ENCODE measurements around the gene CYSRT1.

Gene CYSRT1

DNA sequence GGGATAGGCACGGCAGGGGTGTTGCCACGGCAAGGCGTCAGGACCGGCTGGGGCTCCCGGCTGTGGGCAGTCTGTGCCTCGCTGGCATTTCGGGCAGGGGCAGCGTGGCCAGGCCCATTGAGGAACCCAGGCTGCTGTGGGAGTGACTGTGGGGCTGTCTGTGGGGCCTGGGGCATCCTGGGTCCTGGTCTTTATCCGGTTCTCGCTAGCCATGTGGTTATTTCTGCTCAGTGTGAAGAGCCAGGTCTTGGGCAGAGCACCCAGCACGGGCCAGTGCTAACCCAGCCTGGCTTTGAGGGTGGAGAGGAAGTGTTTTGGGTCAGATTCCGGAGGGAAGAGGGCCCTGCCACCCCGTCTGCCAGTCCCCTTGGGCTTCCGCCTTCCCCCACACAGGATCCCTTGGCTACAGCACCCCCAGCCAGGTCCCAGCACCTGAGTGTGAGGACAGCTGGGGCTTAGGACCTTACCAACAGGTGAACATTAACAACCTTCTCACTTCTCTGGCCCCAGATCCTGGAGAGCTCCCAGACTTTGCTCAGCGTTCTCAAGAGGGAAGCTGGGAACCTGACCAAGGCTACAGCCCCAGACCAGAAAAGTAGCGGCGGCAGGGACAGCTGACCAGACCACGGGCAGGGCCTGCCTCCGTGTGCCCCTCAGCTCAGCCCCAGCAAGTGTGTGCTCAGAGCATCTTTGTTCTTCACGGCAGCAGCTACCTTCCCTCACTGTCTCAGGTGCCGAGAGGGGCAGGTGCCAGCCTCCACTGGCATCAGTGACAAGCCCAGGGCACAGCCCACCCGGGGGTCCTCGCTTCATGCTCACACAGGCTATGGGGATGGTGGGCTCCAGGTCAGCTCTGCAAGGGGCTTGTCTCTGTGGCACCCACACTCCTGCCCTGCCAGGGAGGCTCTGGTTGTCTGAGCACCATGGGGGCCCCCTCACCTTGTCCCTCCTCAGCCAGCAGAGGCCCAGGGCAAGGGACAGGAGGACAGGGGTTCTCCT, 35.4 kb upstream of the CYSRT1 start:
- DNase-seq (ENCODE audit: low spot score) = no peak

GRCh38 chr9:137190315-137190856, 34.6 kb upstream of the CYSRT1 start:
- DNase-seq (ENCODE audit: low spot score) = no peak

GRCh38 chr9:137191245-137191644, 33.7 kb upstream of the CYSRT1 start:
- no peak for DNase-seq (ENCODE audit: low spot score)

GRCh38 chr9:137191691-137192447, 33.1 kb upstream of the CYSRT1 start:
- DNase-seq (ENCODE audit: low spot score) = no peak

GRCh38 chr9:137192448-137192780, 32.6 kb upstream of the CYSRT1 start:
- DNase-seq (ENCODE audit: low spot score) = no peak

DNA sequence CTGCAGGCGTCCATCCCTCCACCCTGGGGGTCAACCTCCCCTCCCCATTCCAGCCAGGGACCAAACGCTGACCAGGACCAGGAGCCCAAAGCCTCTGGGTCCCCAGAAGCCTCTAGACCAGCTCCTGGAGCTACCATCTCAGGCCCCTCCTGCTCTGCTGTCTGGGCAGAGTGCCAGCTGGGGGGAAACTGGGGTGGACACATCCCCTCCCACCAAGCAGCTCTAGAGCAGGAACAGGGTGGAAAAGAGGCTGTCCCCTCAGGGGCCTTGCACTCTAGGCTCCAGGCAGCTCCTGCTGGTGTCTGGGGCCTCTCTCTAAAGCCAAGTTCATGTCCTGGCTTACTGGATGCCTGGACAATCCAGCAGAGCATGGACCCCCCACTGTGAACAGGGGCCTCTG, 32.1 kb upstream of the CYSRT1 start:
- DNase-seq (ENCODE audit: low spot score) = no peak

GRCh38 chr9:137193771-137194170, 31.2 kb upstream of the CYSRT1 start:
- DNase-seq (ENCODE audit: low spot score) = no peak

- DNase-seq (ENCODE audit: low spot score) = no peak
Measured at GRCh38 chr9:137194388-137194787, 30.6 kb upstream of the CYSRT1 start.

DNA sequence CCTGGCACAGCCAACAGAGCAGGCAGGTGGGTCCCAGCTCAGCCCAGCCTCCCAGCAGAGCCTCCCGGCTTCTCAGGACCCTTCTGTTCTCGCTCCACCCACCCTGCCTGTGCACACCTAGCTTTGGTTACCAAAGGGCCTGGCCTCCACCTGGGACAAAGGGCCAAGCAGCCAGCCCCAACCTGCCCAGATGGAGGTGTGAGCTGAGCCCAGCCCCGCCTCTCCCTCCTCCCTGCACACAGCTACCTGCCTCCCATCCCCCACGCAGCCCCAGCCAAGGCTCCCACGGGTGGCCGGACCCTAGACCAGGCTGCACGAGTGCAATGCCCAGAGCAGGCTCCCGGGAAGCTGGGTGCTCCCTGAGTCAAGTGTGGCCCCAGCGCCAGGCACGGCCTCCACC, 30.1 kb upstream of the CYSRT1 start:
- DNase-seq (ENCODE audit: low spot score) = no peak

DNA sequence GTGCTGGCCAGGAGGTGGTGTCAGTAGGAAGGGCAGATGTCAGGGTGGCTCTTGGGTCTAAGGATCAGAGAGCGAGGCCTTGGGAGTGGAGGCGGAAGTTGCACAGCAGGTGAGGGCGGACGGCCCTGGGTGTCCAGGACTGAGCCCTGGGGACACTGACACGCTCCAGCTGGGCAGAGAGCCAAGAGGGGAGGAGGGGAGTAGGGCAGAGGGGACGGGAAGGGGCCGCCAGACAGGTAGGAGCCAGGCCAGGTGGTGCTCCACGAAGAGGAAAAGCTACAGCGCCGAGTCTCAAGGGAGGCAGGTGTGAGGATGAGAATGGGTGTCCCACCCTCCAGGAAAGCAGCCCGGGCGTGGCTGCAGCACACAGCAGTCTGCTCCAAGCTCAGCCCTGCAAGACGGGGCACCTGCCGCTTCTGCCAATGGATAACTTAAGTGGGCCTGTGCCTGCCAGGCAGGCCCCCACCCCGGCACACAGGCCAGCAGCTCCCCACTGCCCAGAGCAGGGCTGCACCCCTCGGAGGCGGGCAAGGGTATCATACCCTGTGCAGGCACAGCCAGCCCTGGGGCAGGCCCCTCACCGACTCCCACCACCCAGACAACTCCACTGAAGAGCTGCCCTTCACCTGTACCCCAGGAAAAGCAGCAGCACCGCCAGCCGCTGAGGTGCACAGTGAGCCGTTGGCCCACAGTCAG, 29.3 kb upstream of the CYSRT1 start:
- no peak for DNase-seq (ENCODE audit: low spot score)

GRCh38 chr9:137198051-137198901, 26.7 kb upstream of the CYSRT1 start:
- DNase-seq (ENCODE audit: low spot score) = no peak

GRCh38 chr9:137198902-137199283, 26.1 kb upstream of the CYSRT1 start:
- no peak for DNase-seq (ENCODE audit: low spot score)

GRCh38 chr9:137199411-137200121, 25.4 kb upstream of the CYSRT1 start:
- no peak for DNase-seq (ENCODE audit: low spot score)

GRCh38 chr9:137200311-137201204, 24.4 kb upstream of the CYSRT1 start, which contains the start of gene TPRN:
Gene TPRN (minus strand): TSS chr9:137200741. CDS start chr9:137200711, 30 bp downstream.
- DNase-seq (ENCODE audit: low spot score) = peak; percentile 100

DNA sequence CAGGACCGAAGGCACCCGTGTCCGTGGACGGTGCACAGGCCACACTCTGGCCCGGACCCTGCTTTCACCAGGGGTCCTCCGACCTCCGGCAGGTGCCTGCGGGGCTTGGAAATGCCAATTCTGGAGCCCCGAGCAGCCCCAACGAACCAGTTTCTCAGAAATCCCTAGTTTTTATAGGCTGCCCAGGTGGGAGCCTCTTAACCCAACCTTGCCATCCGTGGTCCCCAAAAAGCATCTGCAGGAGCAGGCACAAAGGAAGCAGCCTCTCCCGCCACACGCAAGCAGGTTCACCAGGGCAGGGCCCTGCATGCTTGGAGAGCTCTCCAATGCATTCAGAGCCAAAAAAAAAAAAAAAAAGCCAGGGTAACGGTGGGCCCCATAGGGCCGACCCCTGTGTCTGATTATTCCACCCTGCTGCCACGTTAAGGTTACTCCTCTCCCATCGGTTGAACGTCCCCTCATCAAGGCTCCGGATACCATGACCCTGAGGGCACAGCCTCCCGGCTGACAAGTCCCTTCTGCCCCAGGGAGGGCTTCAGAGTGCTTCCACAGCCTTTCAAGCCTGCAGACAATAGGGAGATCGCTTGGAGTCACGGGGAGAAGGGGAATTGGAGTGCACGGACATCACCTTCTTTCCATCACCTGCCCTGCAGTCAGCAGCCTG, 23.6 kb upstream of the CYSRT1 start:
- DNase-seq (ENCODE audit: low spot score) = no peak

DNA sequence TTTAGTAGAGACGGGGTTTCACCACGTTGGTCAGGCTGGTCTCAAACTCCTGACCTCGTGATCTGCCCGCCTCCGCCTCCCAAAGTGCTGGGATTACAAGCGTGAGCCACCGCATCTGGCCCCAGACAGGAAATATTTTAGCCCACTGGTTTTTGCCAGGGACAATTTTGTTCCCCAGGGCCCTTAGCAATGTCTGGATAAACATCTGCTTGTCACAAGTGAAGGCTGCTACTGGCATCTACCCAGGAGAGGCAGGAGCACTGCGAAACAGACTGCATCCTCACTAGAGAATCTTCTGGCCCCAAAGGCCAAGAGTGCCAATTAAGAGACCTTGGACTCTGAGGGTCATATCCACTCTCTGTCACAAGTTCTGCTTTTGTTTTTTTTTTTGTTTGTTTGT, 22.0 kb upstream of the CYSRT1 start:
- no peak for DNase-seq (ENCODE audit: low spot score)

- no peak for DNase-seq (ENCODE audit: low spot score)
Measured at GRCh38 chr9:137204731-137205125, 20.2 kb upstream of the CYSRT1 start.
